Measurements from ENCODE around the gene TASL. TPM values are rescaled to one million over a fixed set of nuclear protein-coding genes. Genes with fewer than 3 reads are reported as not detected.

The TASL gene
- total and polyA plus RNA-seq, 2 donors (not counting 1 experiment from before 2014, with no cell fraction given) = not detected

DNA sequence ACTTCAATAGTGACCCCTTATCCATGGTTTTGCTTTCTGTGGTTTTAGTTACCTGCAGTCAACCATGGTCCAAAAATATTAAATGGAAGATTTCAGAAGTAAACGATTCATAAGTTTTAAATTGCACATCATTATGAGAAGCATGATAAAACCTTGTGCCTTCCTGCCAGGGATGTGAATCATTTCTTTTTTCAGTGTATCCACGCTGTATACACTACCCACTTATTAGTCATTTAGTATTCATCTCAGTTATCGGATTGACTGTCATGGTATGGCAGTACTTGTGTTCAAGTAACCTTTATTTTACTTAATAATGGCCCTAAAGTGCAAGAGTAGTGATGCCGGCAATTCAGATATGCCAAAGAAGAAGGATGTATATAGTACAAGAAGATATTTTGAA is 37.7 kb upstream of the TASL start:
- no peak for TF ChIP-seq EZH2 (IDR thresholded peaks at IDR 0.05; ENCODE audit: low read length, missing control alignments)
- no peak for TF ChIP-seq CTCF (conservative IDR thresholded peaks at IDR 0.05 in 1 of 2, IDR thresholded peaks at IDR 0.05 in 1 of 2; ENCODE audit: low read depth in 1 of 2, low read length in 2 of 2)
- DNase-seq (ENCODE audit: low read depth in 2 of 2) = peak; percentile 24 to 29
- no peaks in the 10 kb centered on the region for H3K36me3 ChIP-seq (ENCODE audit: control insufficient read depth, insufficient read depth, low read length)
- no peak overlapping the region for H3K4me3 ChIP-seq (replicated peaks in 1 of 4; ENCODE audit: control extremely low read depth in 1 of 4, insufficient read depth in 1 of 4, low read depth in 3 of 4, low read length in 4 of 4)
- no peak overlapping the region for H3K9ac ChIP-seq (ENCODE audit: insufficient read depth, low read length)
- no peak overlapping the region for H3K27ac ChIP-seq (ENCODE audit: insufficient read depth, low read length)
- no peak overlapping the region for H2AFZ ChIP-seq (ENCODE audit: low read length)
- no peaks in the 10 kb centered on the region for H3K4me1 ChIP-seq (ENCODE audit: control insufficient read depth, extremely low read depth, insufficient read depth, low read length)
- no peaks in the 10 kb centered on the region for H3K9me3 ChIP-seq (ENCODE audit: control insufficient read depth, insufficient read depth, low read depth, low read length)
- no peak overlapping the region for H3K4me2 ChIP-seq (ENCODE audit: extremely low read depth, insufficient read depth, low read length)
- H4K20me1 ChIP-seq (ENCODE audit: control insufficient read depth, extremely low read depth, insufficient read depth, low read length) = no peaks in the 10 kb centered on the region
- H3K79me2 ChIP-seq (ENCODE audit: control insufficient read depth, insufficient read depth, low read length) = no peaks in the 10 kb centered on the region
- no peaks in the 10 kb centered on the region for H3K27me3 ChIP-seq (ENCODE audit: control insufficient read depth, insufficient read depth, low read length)

DNA sequence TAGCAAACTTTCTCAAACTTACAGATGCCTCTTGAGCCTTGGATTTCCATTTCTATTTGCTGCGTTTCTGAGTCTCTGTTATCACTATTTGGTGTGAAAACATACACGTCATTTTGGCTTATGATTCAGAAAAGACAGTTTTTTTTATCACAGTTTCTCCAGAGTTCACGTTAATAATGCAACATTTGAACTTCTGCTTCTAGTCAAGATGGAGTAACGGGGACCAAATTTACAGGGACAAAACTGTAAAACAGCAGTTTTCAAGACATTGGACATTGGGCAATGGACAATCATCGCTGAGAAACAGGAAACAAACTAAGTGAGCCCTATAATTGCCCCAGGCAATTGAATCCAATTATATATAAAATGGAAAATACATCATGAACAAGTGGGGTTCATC is 36.2 kb upstream of the TASL start:
- Histone ChIP-seq H4K20me1 (ENCODE audit: control insufficient read depth, extremely low read depth, insufficient read depth, low read length) (no peaks in the 10 kb centered on the region), H3K27ac (ENCODE audit: insufficient read depth, low read length) (no peak overlapping the region), H3K27me3 (ENCODE audit: control insufficient read depth, insufficient read depth, low read length) (no peaks in the 10 kb centered on the region), H3K36me3 (ENCODE audit: control insufficient read depth, insufficient read depth, low read length) (no peaks in the 10 kb centered on the region), H3K9me3 (ENCODE audit: control insufficient read depth, insufficient read depth, low read depth, low read length) (no peaks in the 10 kb centered on the region), H3K79me2 (ENCODE audit: control insufficient read depth, insufficient read depth, low read length) (no peaks in the 10 kb centered on the region), H3K4me1 (ENCODE audit: control insufficient read depth, extremely low read depth, insufficient read depth, low read length) (no peaks in the 10 kb centered on the region), H2AFZ (ENCODE audit: low read length) (no peak overlapping the region), H3K9ac (ENCODE audit: insufficient read depth, low read length) (no peak overlapping the region), H3K4me3 (replicated peaks in 1 of 4; ENCODE audit: control extremely low read depth in 1 of 4, insufficient read depth in 1 of 4, low read depth in 3 of 4, low read length in 4 of 4) (no peak overlapping the region), H3K4me2 (ENCODE audit: extremely low read depth, insufficient read depth, low read length) (no peak overlapping the region)
- DNase-seq (ENCODE audit: low read depth in 2 of 2) = no peak
- TF ChIP-seq CTCF (conservative IDR thresholded peaks at IDR 0.05 in 1 of 2, IDR thresholded peaks at IDR 0.05 in 1 of 2; ENCODE audit: low read depth in 1 of 2, low read length in 2 of 2) (no peak), EZH2 (IDR thresholded peaks at IDR 0.05; ENCODE audit: low read length, missing control alignments) (no peak)

DNA sequence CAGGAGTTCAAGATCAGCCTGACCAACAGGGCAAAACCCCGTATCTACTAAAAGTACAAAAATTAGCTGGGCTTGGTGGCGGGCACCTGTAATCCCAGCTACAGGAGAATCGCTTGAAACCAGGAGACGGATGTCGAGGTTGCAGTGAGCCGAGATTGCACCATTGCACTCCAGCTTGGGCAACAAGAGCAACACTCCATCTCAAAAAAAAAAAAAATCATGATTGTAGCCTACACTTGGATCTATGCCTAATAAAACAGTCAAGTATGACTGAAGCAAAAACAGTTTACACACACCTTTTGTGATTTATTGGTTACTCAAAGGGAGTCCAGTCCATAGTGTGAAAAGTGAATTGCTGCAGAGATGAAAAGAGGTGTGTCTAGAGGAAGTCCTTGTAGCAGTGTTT is 34.7 kb upstream of the TASL start:
- Histone ChIP-seq H3K9ac (ENCODE audit: insufficient read depth, low read length) (no peak overlapping the region), H4K20me1 (ENCODE audit: control insufficient read depth, extremely low read depth, insufficient read depth, low read length) (no peaks in the 10 kb centered on the region), H3K27me3 (ENCODE audit: control insufficient read depth, insufficient read depth, low read length) (no peaks in the 10 kb centered on the region), H3K4me3 (replicated peaks in 1 of 4; ENCODE audit: control extremely low read depth in 1 of 4, insufficient read depth in 1 of 4, low read depth in 3 of 4, low read length in 4 of 4) (no peak overlapping the region), H3K4me2 (ENCODE audit: extremely low read depth, insufficient read depth, low read length) (no peak overlapping the region), H3K4me1 (ENCODE audit: control insufficient read depth, extremely low read depth, insufficient read depth, low read length) (no peaks in the 10 kb centered on the region), H3K27ac (ENCODE audit: insufficient read depth, low read length) (no peak overlapping the region), H2AFZ (ENCODE audit: low read length) (no peak overlapping the region), H3K79me2 (ENCODE audit: control insufficient read depth, insufficient read depth, low read length) (no peaks in the 10 kb centered on the region), H3K36me3 (ENCODE audit: control insufficient read depth, insufficient read depth, low read length) (no peaks in the 10 kb centered on the region), H3K9me3 (ENCODE audit: control insufficient read depth, insufficient read depth, low read depth, low read length) (no peaks in the 10 kb centered on the region)
- DNase-seq (ENCODE audit: low read depth in 2 of 2) = no peak
- TF ChIP-seq CTCF (conservative IDR thresholded peaks at IDR 0.05 in 1 of 2, IDR thresholded peaks at IDR 0.05 in 1 of 2; ENCODE audit: low read depth in 1 of 2, low read length in 2 of 2) (no peak), EZH2 (IDR thresholded peaks at IDR 0.05; ENCODE audit: low read length, missing control alignments) (no peak)
